Fibroblast of the aortic adventitia (primary cell): ENCODE results near the gene MPIG6B. TPM values are rescaled to one million over a fixed set of nuclear protein-coding genes. Genes with fewer than 3 reads are reported as not detected.

ENCODE experiments used
- DNase-seq: peaks from one replicate; pipeline ENCODE4 v3.0.0-alpha.2; 2010; ENCODE audit warnings: low read depth
- H3K4me3 ChIP-seq: 2 replicates; pipeline ENCODE4 v1.5.1; 2011; ENCODE audit warnings: low read depth, mild to moderate bottlenecking, control low read depth, low read length, moderate library complexity
- CTCF ChIP-seq: IDR thresholded peaks from 2 replicates; pipeline ENCODE4 v1.5.1; 2011; ENCODE audit warnings: mild to moderate bottlenecking, low read length, control low read depth, inconsistent platforms; ENCODE audit not compliant: insufficient read depth
- small RNA-seq: library from RNA; depleted of rRNA; stranded (forward); fragments of <200 nt; gene quantifications from one replicate; pipeline ENCODE3, GENCODE V24; 2012
- total RNA-seq: library from RNA; depleted of rRNA; stranded (reverse); fragments of >200 nt; gene quantifications from 2 replicates; pipeline ENCODE4 v1.2.3, GENCODE V29; 2012; ENCODE audit warnings: low replicate concordance

Gene MPIG6B
- total RNA-seq, 1 donor = not detected

- TF ChIP-seq CTCF = no peak
- DNase-seq = no peak
- H3K4me3 ChIP-seq = no peak overlapping the region
These were observed 52.7 kb downstream of the MPIG6B start for GRCh38 chr6:31775633-31776484.

Small RNA genes within 50 kb of the gene (small RNA-seq; reads per million reads assigned to genes)
- gene LY6G6D = not detected
- not detected for gene MIR4646
- not detected for gene MSH5-SAPCD1
- not detected for gene RNU6-850P
- gene SAPCD1 = not detected

Other genes starting within 250 kb of the MPIG6B start
- gene MICB, start 225.2 kb upstream of the MPIG6B start, total RNA-seq = 3.4 and 16.6 TPM in 2 replicates
- not detected in 2 replicates for gene MCCD1, start 194.4 kb upstream of the MPIG6B start, total RNA-seq
- 197 and 290 TPM in 2 replicates for gene DDX39B, start 181.4 kb upstream of the MPIG6B start, total RNA-seq
- gene ATP6V1G2, start 176.8 kb upstream of the MPIG6B start, total RNA-seq = 3.8 and 6.7 TPM in 2 replicates
- 20.0 and 48.7 TPM in 2 replicates for gene NFKBIL1, start 175.8 kb upstream of the MPIG6B start, total RNA-seq
- gene LTA, start 151.1 kb upstream of the MPIG6B start, total RNA-seq = not detected in 2 replicates
- gene TNF, start 147.8 kb upstream of the MPIG6B start, total RNA-seq = not detected in 2 replicates
- not detected in 2 replicates for gene LTB, start 140.9 kb upstream of the MPIG6B start, total RNA-seq
- not detected in 2 replicates for gene LST1, start 137.1 kb upstream of the MPIG6B start, total RNA-seq
- not detected in 2 replicates for gene NCR3, start 130.4 kb upstream of the MPIG6B start, total RNA-seq
- not detected in 2 replicates for gene AIF1, start 108.1 kb upstream of the MPIG6B start, total RNA-seq
- 24.0 and 68.0 TPM in 2 replicates for gene PRRC2A, start 102.7 kb upstream of the MPIG6B start, total RNA-seq
- gene BAG6, start 70.7 kb upstream of the MPIG6B start, total RNA-seq = 109 and 161 TPM in 2 replicates
- gene APOM, start 67.5 kb upstream of the MPIG6B start, total RNA-seq = 2.0 TPM in 1 of 2 replicates, not detected in the other
- gene C6orf47, start 62.6 kb upstream of the MPIG6B start, total RNA-seq = 18.4 and 26.3 TPM in 2 replicates
- 19.9 and 69.8 TPM in 2 replicates for gene GPANK1, start 58.4 kb upstream of the MPIG6B start, total RNA-seq
- gene CSNK2B, start 57.3 kb upstream of the MPIG6B start, total RNA-seq = 134 and 214 TPM in 2 replicates
- gene LY6G5B, start 53.4 kb upstream of the MPIG6B start, total RNA-seq = 2.8 and 4.5 TPM in 2 replicates
- gene LY6G5C, start 42.3 kb upstream of the MPIG6B start, total RNA-seq = 1.1 TPM in 1 of 2 replicates, not detected in the other
- 23.5 and 27.1 TPM in 2 replicates for gene ABHD16A, start 20.0 kb upstream of the MPIG6B start, total RNA-seq
- not detected in 2 replicates for gene LY6G6F, start 16.5 kb upstream of the MPIG6B start, total RNA-seq
- gene LY6G6D, start 8.0 kb upstream of the MPIG6B start, total RNA-seq = not detected in 2 replicates
- not detected in 2 replicates for gene LY6G6C, start 1.6 kb upstream of the MPIG6B start, total RNA-seq
- 70.5 and 223 TPM in 2 replicates for gene DDAH2, start 5.9 kb downstream of the MPIG6B start, total RNA-seq
- gene CLIC1, start 13.2 kb downstream of the MPIG6B start, total RNA-seq = 174 and 576 TPM in 2 replicates
- gene MSH5, start 16.6 kb downstream of the MPIG6B start, total RNA-seq = 3.1 and 23.0 TPM in 2 replicates
- 0.90 and 6.2 TPM in 2 replicates for gene SAPCD1, start 39.3 kb downstream of the MPIG6B start, total RNA-seq
- gene VWA7, start 54.0 kb downstream of the MPIG6B start, total RNA-seq = 0.36 and 0.90 TPM in 2 replicates
- 19.6 and 68.8 TPM in 2 replicates for gene VARS1, start 72.4 kb downstream of the MPIG6B start, total RNA-seq
- 49.5 and 88.3 TPM in 2 replicates for gene LSM2, start 83.6 kb downstream of the MPIG6B start, total RNA-seq
- gene HSPA1L, start 91.9 kb downstream of the MPIG6B start, total RNA-seq = 1.4 and 2.4 TPM in 2 replicates
- 52.8 and 76.9 TPM in 2 replicates for gene HSPA1A, start 92.2 kb downstream of the MPIG6B start, total RNA-seq
- 62.0 and 112 TPM in 2 replicates for gene HSPA1B, start 104.4 kb downstream of the MPIG6B start, total RNA-seq
- gene NEU1, start 139.4 kb downstream of the MPIG6B start, total RNA-seq = 35.8 and 48.2 TPM in 2 replicates
- gene SLC44A4, start 155.6 kb downstream of the MPIG6B start, total RNA-seq = 0.27 TPM in 1 of 2 replicates, not detected in the other
- 37.9 and 62.0 TPM in 2 replicates for gene EHMT2, start 174.3 kb downstream of the MPIG6B start, total RNA-seq
- gene ZBTB12, start 178.7 kb downstream of the MPIG6B start, total RNA-seq = 3.3 and 3.8 TPM in 2 replicates
- gene C2, start 204.3 kb downstream of the MPIG6B start, total RNA-seq = 4.4 and 48.2 TPM in 2 replicates
- 32.9 and 39.1 TPM in 2 replicates for gene CFB, start 222.7 kb downstream of the MPIG6B start, total RNA-seq
- 36.6 and 109 TPM in 2 replicates for gene NELFE, start 235.6 kb downstream of the MPIG6B start, total RNA-seq
- gene SKIC2, start 235.8 kb downstream of the MPIG6B start, total RNA-seq = 30.7 and 42.8 TPM in 2 replicates
- 15.9 and 28.8 TPM in 2 replicates for gene DXO, start 248.8 kb downstream of the MPIG6B start, total RNA-seq